ENCODE data around the gene FBXO47. TPM values are rescaled to one million over a fixed set of nuclear protein-coding genes. Genes with fewer than 3 reads are reported as not detected.
A peak's percentile ranks its signal among the peaks of the same experiment; 100 is the strongest.

FBXO47 gene
- total RNA-seq, 2 donors from 2014 or later: not detected

GRCh38 chr17:38906460-38907228, 60.6 kb downstream of the FBXO47 start:
- H3K4me1 ChIP-seq: peaks cover 15% of the 10 kb centered on the region
- no peaks in the 10 kb centered on the region for H3K36me3 ChIP-seq (replicated peaks in 1 of 2; ENCODE audit: insufficient read depth in 1 of 2, low read depth in 2 of 2)
- no peaks in the 10 kb centered on the region for H3K9me3 ChIP-seq
- 82 to 85% methylated on average over 5 to 7 of the region's 7 CpGs for WGBS, 2 donors
- no peak for DNase-seq
- H3K27me3 ChIP-seq: no peaks in the 10 kb centered on the region
- no peak overlapping the region for H3K4me3 ChIP-seq
- ATAC-seq: no peak
- intact Hi-C loops (cut with DNase I): no loop called here
- peak overlapping the region in 1 of 4 donors; percentile 26 for H3K27ac ChIP-seq
- TF ChIP-seq CTCF (IDR thresholded peaks at IDR 0.05) (no peak), POLR2A (IDR thresholded peaks at IDR 0.05) (no peak)

GRCh38 chr17:38905375-38905774, 61.8 kb downstream of the FBXO47 start:
- H3K36me3 ChIP-seq (replicated peaks in 1 of 2; ENCODE audit: insufficient read depth in 1 of 2, low read depth in 2 of 2): no peaks in the 10 kb centered on the region
- WGBS, 2 donors: 88 to 94% methylated on average over 10 of the region's 10 CpGs
- no peak overlapping the region for H3K4me3 ChIP-seq
- TF ChIP-seq CTCF (IDR thresholded peaks at IDR 0.05) (no peak), POLR2A (IDR thresholded peaks at IDR 0.05) (no peak)
- intact Hi-C loops (cut with DNase I): no loop called here
- H3K27ac ChIP-seq: no peak overlapping the region
- DNase-seq (no peak), ATAC-seq (no peak)
- no peaks in the 10 kb centered on the region for H3K27me3 ChIP-seq
- H3K4me1 ChIP-seq: peaks cover 12% of the 10 kb centered on the region
- no peaks in the 10 kb centered on the region for H3K9me3 ChIP-seq

GRCh38 chr17:38904892-38905291, 62.3 kb downstream of the FBXO47 start:
- H3K36me3 ChIP-seq (replicated peaks in 1 of 2; ENCODE audit: insufficient read depth in 1 of 2, low read depth in 2 of 2): no peaks in the 10 kb centered on the region
- no peaks in the 10 kb centered on the region for H3K27me3 ChIP-seq
- DNase-seq (no peak), ATAC-seq (no peak)
- H3K4me3 ChIP-seq: no peak overlapping the region
- no peaks in the 10 kb centered on the region for H3K9me3 ChIP-seq
- 87 to 97% methylated on average over 3 of the region's 3 CpGs for WGBS, 2 donors
- H3K27ac ChIP-seq: no peak overlapping the region
- intact Hi-C loops (cut with DNase I): no loop called here
- peaks cover 12% of the 10 kb centered on the region for H3K4me1 ChIP-seq
- no peak for TF ChIP-seq POLR2A (IDR thresholded peaks at IDR 0.05)
- no peak for TF ChIP-seq CTCF (IDR thresholded peaks at IDR 0.05)

- intact Hi-C loops (cut with DNase I): no loop called here
- Histone ChIP-seq H3K4me3 (no peak overlapping the region), H3K4me1 (peaks cover 12% of the 10 kb centered on the region), H3K27ac (no peak overlapping the region), H3K36me3 (replicated peaks in 1 of 2; ENCODE audit: insufficient read depth in 1 of 2, low read depth in 2 of 2) (peaks cover 3% of the 10 kb centered on the region in 2 donors), H3K27me3 (no peaks in the 10 kb centered on the region), H3K9me3 (no peaks in the 10 kb centered on the region)
- no peak for TF ChIP-seq POLR2A (IDR thresholded peaks at IDR 0.05)
- TF ChIP-seq CTCF (IDR thresholded peaks at IDR 0.05): no peak
- no peak for DNase-seq
- 76 to 79% methylated on average over 6 of the region's 6 CpGs for WGBS, 2 donors
- no peak for ATAC-seq
Measured at GRCh38 chr17:38903404-38903803, 63.8 kb downstream of the FBXO47 start.

All from body of pancreas (tissue), 4 donors.